ENCODE measurements around the gene SRPK2.

SRPK2 gene

GRCh38 chr7:105132335-105132734 lies 256.4 kb downstream of the SRPK2 start:
- no peak overlapping the region for H3K9ac ChIP-seq (ENCODE audit: low read length in 2 of 2)
- no peaks in the 10 kb centered on the region for H3K4me1 ChIP-seq (ENCODE audit: control insufficient read depth, insufficient read depth, low read length)
- no peaks in the 10 kb centered on the region for H3K9me3 ChIP-seq (ENCODE audit: control insufficient read depth in 2 of 2, low read length in 2 of 2)
- no peaks in the 10 kb centered on the region for H3K27me3 ChIP-seq (ENCODE audit: control insufficient read depth in 1 of 2, insufficient read depth in 2 of 2, low read length in 2 of 2)
- no peak overlapping the region for H3K4me3 ChIP-seq (ENCODE audit: low read length in 2 of 2)
- H3K27ac ChIP-seq (ENCODE audit: low read length), result no peak overlapping the region
- peaks cover 21 to 23% of the 10 kb centered on the region in 2 donors for H3K36me3 ChIP-seq (ENCODE audit: control insufficient read depth in 2 of 2, insufficient read depth in 2 of 2, low read length in 2 of 2)

GRCh38 chr7:105131890-105132289 lies 256.8 kb downstream of the SRPK2 start:
- H3K9ac ChIP-seq (ENCODE audit: low read length in 2 of 2), result no peak overlapping the region
- peaks cover 20% of the 10 kb centered on the region in 2 donors for H3K36me3 ChIP-seq (ENCODE audit: control insufficient read depth in 2 of 2, insufficient read depth in 2 of 2, low read length in 2 of 2)
- H3K4me3 ChIP-seq (ENCODE audit: low read length in 2 of 2), result no peak overlapping the region
- no peak overlapping the region for H3K27ac ChIP-seq (ENCODE audit: low read length)
- no peaks in the 10 kb centered on the region for H3K27me3 ChIP-seq (ENCODE audit: control insufficient read depth in 1 of 2, insufficient read depth in 2 of 2, low read length in 2 of 2)
- H3K9me3 ChIP-seq (ENCODE audit: control insufficient read depth in 2 of 2, low read length in 2 of 2), result no peaks in the 10 kb centered on the region
- no peaks in the 10 kb centered on the region for H3K4me1 ChIP-seq (ENCODE audit: control insufficient read depth, insufficient read depth, low read length)

- no peaks in the 10 kb centered on the region for H3K27me3 ChIP-seq (ENCODE audit: control insufficient read depth in 1 of 2, insufficient read depth in 2 of 2, low read length in 2 of 2)
- no peak overlapping the region for H3K4me3 ChIP-seq (ENCODE audit: low read length in 2 of 2)
- H3K36me3 ChIP-seq (ENCODE audit: control insufficient read depth in 2 of 2, insufficient read depth in 2 of 2, low read length in 2 of 2), result peaks cover 16% of the 10 kb centered on the region in 2 donors
- no peak overlapping the region for H3K9ac ChIP-seq (ENCODE audit: low read length in 2 of 2)
- H3K27ac ChIP-seq (ENCODE audit: low read length), result no peak overlapping the region
- H3K4me1 ChIP-seq (ENCODE audit: control insufficient read depth, insufficient read depth, low read length), result no peaks in the 10 kb centered on the region
- no peaks in the 10 kb centered on the region for H3K9me3 ChIP-seq (ENCODE audit: control insufficient read depth in 2 of 2, low read length in 2 of 2)
Measured at GRCh38 chr7:105131033-105131656, 257.6 kb downstream of the SRPK2 start.

GRCh38 chr7:105130580-105130979 lies 258.1 kb downstream of the SRPK2 start:
- Histone ChIP-seq H3K4me3 (ENCODE audit: low read length in 2 of 2) (no peak overlapping the region), H3K36me3 (ENCODE audit: control insufficient read depth in 2 of 2, insufficient read depth in 2 of 2, low read length in 2 of 2) (peaks cover 21 to 22% of the 10 kb centered on the region in 2 donors), H3K27ac (ENCODE audit: low read length) (no peak overlapping the region), H3K4me1 (ENCODE audit: control insufficient read depth, insufficient read depth, low read length) (no peaks in the 10 kb centered on the region), H3K9ac (ENCODE audit: low read length in 2 of 2) (no peak overlapping the region), H3K9me3 (ENCODE audit: control insufficient read depth in 2 of 2, low read length in 2 of 2) (no peaks in the 10 kb centered on the region), H3K27me3 (ENCODE audit: control insufficient read depth in 1 of 2, insufficient read depth in 2 of 2, low read length in 2 of 2) (no peaks in the 10 kb centered on the region)

GRCh38 chr7:105130048-105130447 lies 258.7 kb downstream of the SRPK2 start:
- peaks cover 22 to 26% of the 10 kb centered on the region in 2 donors for H3K36me3 ChIP-seq (ENCODE audit: control insufficient read depth in 2 of 2, insufficient read depth in 2 of 2, low read length in 2 of 2)
- H3K27ac ChIP-seq (ENCODE audit: low read length), result no peak overlapping the region
- no peaks in the 10 kb centered on the region for H3K4me1 ChIP-seq (ENCODE audit: control insufficient read depth, insufficient read depth, low read length)

GRCh38 chr7:105127179-105127578 lies 261.5 kb downstream of the SRPK2 start:
- Histone ChIP-seq H3K4me3 (ENCODE audit: low read length in 2 of 2) (no peak overlapping the region), H3K9me3 (ENCODE audit: control insufficient read depth in 2 of 2, low read length in 2 of 2) (no peaks in the 10 kb centered on the region), H3K27me3 (ENCODE audit: control insufficient read depth in 1 of 2, insufficient read depth in 2 of 2, low read length in 2 of 2) (no peaks in the 10 kb centered on the region), H3K9ac (ENCODE audit: low read length in 2 of 2) (no peak overlapping the region), H3K27ac (ENCODE audit: low read length) (no peak overlapping the region), H3K4me1 (ENCODE audit: control insufficient read depth, insufficient read depth, low read length) (no peaks in the 10 kb centered on the region), H3K36me3 (ENCODE audit: control insufficient read depth in 2 of 2, insufficient read depth in 2 of 2, low read length in 2 of 2) (peaks cover 14 to 21% of the 10 kb centered on the region in 2 donors)

More at GRCh38 chr7:105130048-105130447, 258.7 kb downstream of the SRPK2 start:
- H3K9ac ChIP-seq (ENCODE audit: low read length in 2 of 2), result no peak overlapping the region
- no peaks in the 10 kb centered on the region for H3K27me3 ChIP-seq (ENCODE audit: control insufficient read depth in 1 of 2, insufficient read depth in 2 of 2, low read length in 2 of 2)
- H3K4me3 ChIP-seq (ENCODE audit: low read length in 2 of 2), result no peak overlapping the region
- H3K9me3 ChIP-seq (ENCODE audit: control insufficient read depth in 2 of 2, low read length in 2 of 2), result no peaks in the 10 kb centered on the region

- H3K4me3 ChIP-seq (ENCODE audit: low read length in 2 of 2), result no peak overlapping the region
- H3K36me3 ChIP-seq (ENCODE audit: control insufficient read depth in 2 of 2, insufficient read depth in 2 of 2, low read length in 2 of 2), result peaks cover 9 to 16% of the 10 kb centered on the region in 2 donors
- H3K9me3 ChIP-seq (ENCODE audit: control insufficient read depth in 2 of 2, low read length in 2 of 2), result no peaks in the 10 kb centered on the region
- no peak overlapping the region for H3K27ac ChIP-seq (ENCODE audit: low read length)
- no peaks in the 10 kb centered on the region for H3K4me1 ChIP-seq (ENCODE audit: control insufficient read depth, insufficient read depth, low read length)
- H3K27me3 ChIP-seq (ENCODE audit: control insufficient read depth in 1 of 2, insufficient read depth in 2 of 2, low read length in 2 of 2), result no peaks in the 10 kb centered on the region
- H3K9ac ChIP-seq (ENCODE audit: low read length in 2 of 2), result no peak overlapping the region
Measured at GRCh38 chr7:105126436-105126975, 262.2 kb downstream of the SRPK2 start.

- no peaks in the 10 kb centered on the region for H3K4me1 ChIP-seq (ENCODE audit: control insufficient read depth, insufficient read depth, low read length)
- H3K9ac ChIP-seq (ENCODE audit: low read length in 2 of 2), result no peak overlapping the region
- no peaks in the 10 kb centered on the region for H3K27me3 ChIP-seq (ENCODE audit: control insufficient read depth in 1 of 2, insufficient read depth in 2 of 2, low read length in 2 of 2)
- no peak overlapping the region for H3K27ac ChIP-seq (ENCODE audit: low read length)
- H3K9me3 ChIP-seq (ENCODE audit: control insufficient read depth in 2 of 2, low read length in 2 of 2), result no peaks in the 10 kb centered on the region
- peaks cover 9 to 16% of the 10 kb centered on the region in 2 donors for H3K36me3 ChIP-seq (ENCODE audit: control insufficient read depth in 2 of 2, insufficient read depth in 2 of 2, low read length in 2 of 2)
- no peak overlapping the region for H3K4me3 ChIP-seq (ENCODE audit: low read length in 2 of 2)
Measured at GRCh38 chr7:105125745-105126144, 263.0 kb downstream of the SRPK2 start.

GRCh38 chr7:105122619-105123018 lies 266.1 kb downstream of the SRPK2 start:
- Histone ChIP-seq H3K4me1 (ENCODE audit: control insufficient read depth, insufficient read depth, low read length) (no peaks in the 10 kb centered on the region), H3K9me3 (ENCODE audit: control insufficient read depth in 2 of 2, low read length in 2 of 2) (no peaks in the 10 kb centered on the region), H3K27me3 (ENCODE audit: control insufficient read depth in 1 of 2, insufficient read depth in 2 of 2, low read length in 2 of 2) (no peaks in the 10 kb centered on the region), H3K36me3 (ENCODE audit: control insufficient read depth in 2 of 2, insufficient read depth in 2 of 2, low read length in 2 of 2) (peaks cover 9 to 14% of the 10 kb centered on the region in 2 donors), H3K9ac (ENCODE audit: low read length in 2 of 2) (no peak overlapping the region), H3K4me3 (ENCODE audit: low read length in 2 of 2) (no peak overlapping the region), H3K27ac (ENCODE audit: low read length) (no peak overlapping the region)

GRCh38 chr7:105118612-105119600 lies 269.8 kb downstream of the SRPK2 start:
- H3K4me1 ChIP-seq (ENCODE audit: control insufficient read depth, insufficient read depth, low read length), result no peaks in the 10 kb centered on the region
- no peak overlapping the region for H3K9ac ChIP-seq (ENCODE audit: low read length in 2 of 2)
- no peak overlapping the region for H3K4me3 ChIP-seq (ENCODE audit: low read length in 2 of 2)
- no peaks in the 10 kb centered on the region for H3K27me3 ChIP-seq (ENCODE audit: control insufficient read depth in 1 of 2, insufficient read depth in 2 of 2, low read length in 2 of 2)
- no peaks in the 10 kb centered on the region for H3K9me3 ChIP-seq (ENCODE audit: control insufficient read depth in 2 of 2, low read length in 2 of 2)
- H3K27ac ChIP-seq (ENCODE audit: low read length), result no peak overlapping the region
- H3K36me3 ChIP-seq (ENCODE audit: control insufficient read depth in 2 of 2, insufficient read depth in 2 of 2, low read length in 2 of 2), result peaks cover 5 to 17% of the 10 kb centered on the region in 2 donors
